HepG2 (cell line): ENCODE measurements around the gene ZFP36L2. TPM values are rescaled to one million over a fixed set of nuclear protein-coding genes. Genes with fewer than 3 reads are reported as not detected.
A peak's percentile ranks its signal among the peaks of the same experiment; 100 is the strongest.

Source experiments
- ARID5B ChIP-seq: IDR thresholded peaks from 2 replicates; pipeline ENCODE4 v1.4.0; 2020; ENCODE audit warnings: mild to moderate bottlenecking, missing genetic modification reagents
- HMGA1 ChIP-seq: sonication (generic); formaldehyde crosslinking; conservative IDR thresholded peaks from 2 replicates; pipeline ENCODE4 v1.4.0; 2020; ENCODE audit warnings: missing genetic modification reagents
- IKZF5 ChIP-seq: IDR thresholded peaks from 2 replicates; pipeline ENCODE4 v1.6.1; 2018; ENCODE audit warnings: missing genetic modification reagents, mild to moderate bottlenecking, missing compliant biosample characterization
- LCORL ChIP-seq, 2 experiments: fragments of 450-650 bp in 1 of 2; sonication (generic) in 1 of 2; formaldehyde crosslinking in 1 of 2; IDR thresholded peaks; 2 replicates each; pipeline versions ENCODE4 v1.5.0 to v1.6.1; 2017 to 2020; ENCODE audit warnings: antibody characterized with exemption in 1 of 2, missing genetic modification reagents in 1 of 2
- MLXIP ChIP-seq: sonication (generic); formaldehyde crosslinking; IDR thresholded peaks from 2 replicates; pipeline ENCODE4 v1.9.0; 2021; ENCODE audit warnings: missing genetic modification reagents, borderline replicate concordance
- MYC ChIP-seq: sonication (generic); formaldehyde crosslinking; IDR thresholded peaks from 2 replicates; pipeline ENCODE4 v1.9.0; 2021; ENCODE audit warnings: missing genetic modification reagents, borderline replicate concordance
- NFIB ChIP-seq: sonication (generic); formaldehyde crosslinking; IDR thresholded peaks from 2 replicates; pipeline ENCODE4 v1.9.0; 2021; ENCODE audit warnings: missing genetic modification reagents, mild to moderate bottlenecking, borderline replicate concordance
- PPARG ChIP-seq: conservative IDR thresholded peaks from 2 replicates; pipeline ENCODE4 v1.6.1; 2016; ENCODE audit warnings: missing biosample characterization, missing genetic modification reagents
- THAP8 ChIP-seq: sonication (generic); formaldehyde crosslinking; IDR thresholded peaks from 2 replicates; pipeline ENCODE4 v1.5.1; 2020; ENCODE audit warnings: missing genetic modification reagents, mild to moderate bottlenecking, borderline replicate concordance
- ZNF121 ChIP-seq: sonication (generic); formaldehyde crosslinking; IDR thresholded peaks from 2 replicates; pipeline ENCODE4 v1.5.0; 2020; ENCODE audit warnings: mild to moderate bottlenecking, missing genetic modification reagents
- ZNF18 ChIP-seq: sonication (generic); formaldehyde crosslinking; IDR thresholded peaks from 2 replicates; pipeline ENCODE4 v1.8.0; 2022; ENCODE audit warnings: mild to moderate bottlenecking, missing genetic modification reagents; ENCODE audit not compliant: insufficient replicate concordance
- ZNF225 ChIP-seq: sonication (generic); formaldehyde crosslinking; IDR thresholded peaks from 2 replicates; pipeline ENCODE4 v1.4.0; 2020; ENCODE audit warnings: mild to moderate bottlenecking, missing genetic modification reagents
- ZNF670 ChIP-seq: sonication (generic); formaldehyde crosslinking; IDR thresholded peaks from 2 replicates; pipeline ENCODE4 v1.8.0; 2022; ENCODE audit warnings: mild to moderate bottlenecking, missing genetic modification reagents, borderline replicate concordance
- ZNF713 ChIP-seq: sonication (generic); formaldehyde crosslinking; IDR thresholded peaks from 2 replicates; pipeline ENCODE4 v1.4.0; 2020; ENCODE audit warnings: mild to moderate bottlenecking, missing genetic modification reagents
- polyA plus RNA-seq, 8 experiments: library from polyadenylated mRNA; depleted of rRNA in 3 of 8; stranded (reverse) in 7 of 8; unstranded in 1 of 8; fragments of >200 nt; fragmentation: Illumina TruSeq in 4 of 8; extraction: Trizol in 4 of 8; gene quantifications; 2 replicates each; pipeline versions ENCODE4 v1.2.1 to v1.2.3, GENCODE V29; 2011 to 2016; ENCODE audit warnings: low read depth in 4 of 8, missing spikeins in 1 of 8, mixed read lengths in 1 of 8; ENCODE audit not compliant: insufficient read depth in 1 of 8
- total RNA-seq, 5 experiments: library from RNA; depleted of rRNA; stranded (reverse); fragments of >200 nt; fragmentation: Illumina TruSeq; extraction: Trizol; gene quantifications; 2 replicates each; pipeline ENCODE4 v1.2.3, GENCODE V29; 2016; ENCODE audit warnings: low read depth in 1 of 5
- TF ChIP-seq, protein P1 (sequence below): fragments of 450-650 bp; IDR thresholded peaks from 2 replicates; pipeline ENCODE4 v1.6.1; 2017

The ZFP36L2 gene
- total and polyA plus RNA-seq, 2 of the 13 experiments (the other 11 are each of a cell fraction or from before 2014, with no cell fraction given), result 11.2 to 21.8 TPM

DNA sequence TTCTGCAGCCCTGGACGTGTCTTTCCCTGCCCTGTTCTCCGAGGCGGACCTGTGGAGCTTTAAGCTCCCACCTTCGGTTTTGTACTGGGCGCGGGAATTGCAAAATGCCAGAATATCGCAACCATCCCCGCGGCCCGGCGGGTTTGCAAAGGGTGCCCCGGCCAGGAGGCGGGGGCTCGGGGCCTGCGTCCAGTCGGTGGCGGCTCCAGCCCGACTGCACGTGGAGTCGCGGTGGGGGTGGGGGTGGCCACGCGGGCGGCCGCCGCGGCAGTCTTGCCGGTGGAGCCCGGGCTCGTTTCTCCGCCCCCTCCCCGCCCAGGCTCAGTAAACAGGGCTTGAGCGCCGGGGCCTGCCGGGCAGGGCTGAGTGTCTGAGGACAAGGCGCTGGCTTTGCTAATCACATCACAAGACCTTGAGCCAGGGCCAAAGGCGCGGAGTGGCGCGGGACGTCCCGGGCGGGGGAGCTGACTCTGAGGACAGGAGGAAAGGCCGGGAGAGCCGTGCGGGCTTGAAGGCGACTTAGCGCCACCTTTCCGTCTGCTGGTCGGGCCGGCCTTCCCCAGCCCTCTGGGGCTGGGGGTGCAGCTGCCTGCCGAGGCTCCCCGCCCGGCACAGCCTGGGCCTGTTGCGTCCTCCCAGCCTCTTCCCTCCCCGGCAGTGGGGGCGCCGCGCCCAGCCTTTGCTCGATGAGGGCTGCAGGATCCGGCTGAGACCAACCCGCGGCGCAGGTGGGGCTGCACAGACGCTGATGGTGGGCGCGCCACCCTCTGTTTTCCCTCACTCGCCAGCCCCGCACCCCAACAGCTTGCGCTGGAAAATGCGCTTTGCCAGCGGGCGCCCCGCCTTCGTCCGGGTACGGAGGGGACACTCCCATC, 786 bp upstream of the ZFP36L2 start (continued):
- peak; percentile 71 for TF ChIP-seq ZNF18 (CRISPR knock-in tag)
- peak; percentile 52 for TF ChIP-seq THAP8 (CRISPR knock-in tag)
- TF ChIP-seq ARID5B, result peak; percentile 83
- TF ChIP-seq MYC (CRISPR knock-in tag), result peak; percentile 99
- TF ChIP-seq ZNF121 (CRISPR knock-in tag), result no peak; the same call in 1 of the 2 replicates
- no peak for TF ChIP-seq HMGA1 (CRISPR knock-in tag)
- TF ChIP-seq, protein P1, sequence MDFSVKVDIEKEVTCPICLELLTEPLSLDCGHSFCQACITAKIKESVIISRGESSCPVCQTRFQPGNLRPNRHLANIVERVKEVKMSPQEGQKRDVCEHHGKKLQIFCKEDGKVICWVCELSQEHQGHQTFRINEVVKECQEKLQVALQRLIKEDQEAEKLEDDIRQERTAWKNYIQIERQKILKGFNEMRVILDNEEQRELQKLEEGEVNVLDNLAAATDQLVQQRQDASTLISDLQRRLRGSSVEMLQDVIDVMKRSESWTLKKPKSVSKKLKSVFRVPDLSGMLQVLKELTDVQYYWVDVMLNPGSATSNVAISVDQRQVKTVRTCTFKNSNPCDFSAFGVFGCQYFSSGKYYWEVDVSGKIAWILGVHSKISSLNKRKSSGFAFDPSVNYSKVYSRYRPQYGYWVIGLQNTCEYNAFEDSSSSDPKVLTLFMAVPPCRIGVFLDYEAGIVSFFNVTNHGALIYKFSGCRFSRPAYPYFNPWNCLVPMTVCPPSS, result no peak
- peak; percentile 76 for TF ChIP-seq PPARG (CRISPR knock-in tag)
- TF ChIP-seq ZNF670 (CRISPR knock-in tag), result peak; percentile 68
- TF ChIP-seq ZNF225, result peak; percentile 95
- 0 out of 2 replicates have a peak, but pooled peaks have one; percentile 89 for TF ChIP-seq IKZF5 (CRISPR knock-in tag)
- TF ChIP-seq LCORL (IDR thresholded peaks at IDR 0.05), result no peak
- peak; percentile 93 for TF ChIP-seq LCORL (CRISPR knock-in tag; IDR thresholded peaks at IDR 0.05)
- TF ChIP-seq NFIB, result no peak
- no peak; the same call in 1 of the 2 replicates for TF ChIP-seq MLXIP (CRISPR knock-in tag)
- TF ChIP-seq ZNF713 (CRISPR knock-in tag), result peak; percentile 84
